HG03066 (cell line): ENCODE measurements around the gene CHKA.

Experiments used
- ATAC-seq: cut with Tn5 transposase; IDR thresholded peaks from one replicate; pipeline ENCODE4 v1.9.1; 2021; ENCODE audit warnings: low read depth; ENCODE audit not compliant: unreplicated experiment

Gene CHKA

GRCh38 chr11:68121067-68121899, at the start of gene CHKA:
TSS of gene CHKA (minus strand) at chr11:68121388. CDS start at chr11:68121177, 211 bp downstream.
- ATAC-seq, result peak; percentile 78

GRCh38 chr11:68169442-68169841, 48.3 kb upstream of the CHKA start:
- no peak for ATAC-seq

GRCh38 chr11:68168694-68169093, 47.5 kb upstream of the CHKA start:
- ATAC-seq, result no peak

- no peak for ATAC-seq
Measured at GRCh38 chr11:68167474-68167873, 46.3 kb upstream of the CHKA start.

GRCh38 chr11:68166969-68167368, 45.8 kb upstream of the CHKA start:
- no peak for ATAC-seq

GRCh38 chr11:68165601-68166000, 44.4 kb upstream of the CHKA start:
- no peak for ATAC-seq

GRCh38 chr11:68164437-68164836, 43.2 kb upstream of the CHKA start:
- ATAC-seq, result no peak

GRCh38 chr11:68163691-68164090, 42.5 kb upstream of the CHKA start:
- ATAC-seq, result no peak

- no peak for ATAC-seq
Measured at GRCh38 chr11:68160100-68160695, 39.0 kb upstream of the CHKA start.

GRCh38 chr11:68159665-68160064, 38.5 kb upstream of the CHKA start:
- no peak for ATAC-seq

GRCh38 chr11:68159161-68159560, 38.0 kb upstream of the CHKA start:
- no peak for ATAC-seq

GRCh38 chr11:68158580-68158979, 37.4 kb upstream of the CHKA start:
- ATAC-seq, result no peak

GRCh38 chr11:68153742-68154141, 32.6 kb upstream of the CHKA start:
- no peak for ATAC-seq

GRCh38 chr11:68150037-68150436, 28.8 kb upstream of the CHKA start:
- no peak for ATAC-seq

- ATAC-seq, result no peak
Measured at GRCh38 chr11:68149417-68149816, 28.2 kb upstream of the CHKA start.

- no peak for ATAC-seq
Measured at GRCh38 chr11:68148879-68149278, 27.7 kb upstream of the CHKA start.

- ATAC-seq, result no peak
Measured at GRCh38 chr11:68148071-68148805, 27.1 kb upstream of the CHKA start.

- no peak for ATAC-seq
Measured at GRCh38 chr11:68146704-68147474, 25.7 kb upstream of the CHKA start.

GRCh38 chr11:68146010-68146540, 24.9 kb upstream of the CHKA start:
- ATAC-seq, result no peak

GRCh38 chr11:68145120-68145866, 24.1 kb upstream of the CHKA start:
- no peak for ATAC-seq
